ENCODE results near the gene CPAMD8. TPM values are rescaled to one million over a fixed set of nuclear protein-coding genes. Genes with fewer than 3 reads are reported as not detected.

Gene CPAMD8
- total RNA-seq, 4 donors from 2014 or later = 13.9 to 116 (median 24.2) TPM

DNA sequence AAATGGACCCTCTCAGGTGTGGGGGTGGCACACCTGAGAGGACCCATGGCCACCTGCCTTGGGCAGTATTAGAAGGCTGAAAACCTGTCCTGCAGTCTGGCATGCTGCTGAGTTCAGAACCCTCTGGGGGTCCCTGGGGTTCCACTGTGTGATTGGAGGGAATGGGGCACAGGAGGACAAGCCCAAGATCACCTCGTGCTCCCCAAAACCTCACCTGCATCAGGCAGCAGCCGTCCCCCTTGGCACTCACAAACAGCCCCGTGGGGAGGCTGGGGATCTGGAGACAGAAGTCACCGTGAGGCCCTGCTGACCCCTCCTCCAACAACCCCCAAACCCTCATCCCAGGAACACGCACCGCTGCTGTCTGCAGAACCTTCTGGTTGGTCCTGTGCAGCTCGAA is 123.3 kb downstream of the CPAMD8 start:
- Histone ChIP-seq H3K27me3 (no peaks in the 10 kb centered on the region), H3K36me3 (no peaks in the 10 kb centered on the region), H3K27ac (no peak overlapping the region), H3K4me1 (no peaks in the 10 kb centered on the region), H3K9me3 (no peaks in the 10 kb centered on the region), H3K4me3 (replicated peaks in 1 of 3) (no peak overlapping the region)
- no peak for DNase-seq
- no peak for TF ChIP-seq POLR2A (IDR thresholded peaks at IDR 0.05)
- TF ChIP-seq, protein P1, sequence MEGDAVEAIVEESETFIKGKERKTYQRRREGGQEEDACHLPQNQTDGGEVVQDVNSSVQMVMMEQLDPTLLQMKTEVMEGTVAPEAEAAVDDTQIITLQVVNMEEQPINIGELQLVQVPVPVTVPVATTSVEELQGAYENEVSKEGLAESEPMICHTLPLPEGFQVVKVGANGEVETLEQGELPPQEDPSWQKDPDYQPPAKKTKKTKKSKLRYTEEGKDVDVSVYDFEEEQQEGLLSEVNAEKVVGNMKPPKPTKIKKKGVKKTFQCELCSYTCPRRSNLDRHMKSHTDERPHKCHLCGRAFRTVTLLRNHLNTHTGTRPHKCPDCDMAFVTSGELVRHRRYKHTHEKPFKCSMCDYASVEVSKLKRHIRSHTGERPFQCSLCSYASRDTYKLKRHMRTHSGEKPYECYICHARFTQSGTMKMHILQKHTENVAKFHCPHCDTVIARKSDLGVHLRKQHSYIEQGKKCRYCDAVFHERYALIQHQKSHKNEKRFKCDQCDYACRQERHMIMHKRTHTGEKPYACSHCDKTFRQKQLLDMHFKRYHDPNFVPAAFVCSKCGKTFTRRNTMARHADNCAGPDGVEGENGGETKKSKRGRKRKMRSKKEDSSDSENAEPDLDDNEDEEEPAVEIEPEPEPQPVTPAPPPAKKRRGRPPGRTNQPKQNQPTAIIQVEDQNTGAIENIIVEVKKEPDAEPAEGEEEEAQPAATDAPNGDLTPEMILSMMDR (IDR thresholded peaks at IDR 0.05) = no peak
- 82 to 86% methylated on average over 6 to 7 of the region's 7 CpGs for WGBS, 2 donors
- intact Hi-C loops (cut with DNase I) = no loop called here

DNA sequence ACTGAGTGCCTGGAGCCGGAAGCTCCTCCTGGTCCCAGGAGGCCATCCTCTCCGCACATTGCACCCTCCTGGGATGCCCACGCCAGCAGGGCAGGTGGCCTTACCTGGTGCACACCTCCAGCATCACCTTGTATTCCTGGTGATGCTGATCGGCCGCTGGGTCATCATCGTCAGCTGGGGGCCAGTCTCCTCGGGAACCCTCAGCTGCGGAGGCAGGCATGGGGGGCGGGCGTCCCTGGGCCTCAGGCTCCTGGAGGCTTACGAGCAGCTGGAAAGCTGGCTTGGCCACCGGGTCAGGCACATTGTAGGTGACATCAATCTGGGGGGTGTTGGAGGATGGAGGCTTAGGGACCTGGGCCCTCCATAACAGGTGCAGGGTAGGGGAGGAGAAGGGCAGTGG is 124.1 kb downstream of the CPAMD8 start:
- no peak overlapping the region for H3K4me3 ChIP-seq (replicated peaks in 1 of 3)
- H3K9me3 ChIP-seq = no peaks in the 10 kb centered on the region
- 92% methylated on average over 6 to 12 of the region's 12 CpGs for WGBS, 2 donors
- intact Hi-C loops (cut with DNase I) = no loop called here
- no peak for DNase-seq
- no peaks in the 10 kb centered on the region for H3K36me3 ChIP-seq
- no peaks in the 10 kb centered on the region for H3K4me1 ChIP-seq
- H3K27ac ChIP-seq = no peak overlapping the region
- TF ChIP-seq POLR2A (IDR thresholded peaks at IDR 0.05) = no peak
- TF ChIP-seq, protein P1 (IDR thresholded peaks at IDR 0.05) = no peak
- H3K27me3 ChIP-seq = no peaks in the 10 kb centered on the region

- DNase-seq = no peak
- intact Hi-C loops (cut with DNase I) = no loop called here
- WGBS, 2 donors = 89 to 96% methylated on average over 12 to 15 of the region's 19 CpGs
- TF ChIP-seq POLR2A (IDR thresholded peaks at IDR 0.05) = no peak
- TF ChIP-seq, protein P1 (IDR thresholded peaks at IDR 0.05) = no peak
- Histone ChIP-seq H3K27ac (no peak overlapping the region), H3K27me3 (no peaks in the 10 kb centered on the region), H3K36me3 (no peaks in the 10 kb centered on the region), H3K4me3 (replicated peaks in 1 of 3) (no peak overlapping the region), H3K9me3 (no peaks in the 10 kb centered on the region), H3K4me1 (peaks cover 0 to under 1% of the 10 kb centered on the region in 2 donors)
Observed at GRCh38 chr19:16901491-16902175, 125.0 kb downstream of the CPAMD8 start.

GRCh38 chr19:16899566-16900075 is 127.0 kb downstream of the CPAMD8 start:
- intact Hi-C loops (cut with DNase I) = no loop called here
- Histone ChIP-seq H3K4me1 (peaks cover 0 to 7% of the 10 kb centered on the region in 2 donors), H3K27me3 (no peaks in the 10 kb centered on the region), H3K9me3 (no peaks in the 10 kb centered on the region), H3K4me3 (replicated peaks in 1 of 3) (no peak overlapping the region), H3K27ac (no peak overlapping the region), H3K36me3 (no peaks in the 10 kb centered on the region)
- TF ChIP-seq POLR2A (IDR thresholded peaks at IDR 0.05) = no peak
- TF ChIP-seq, protein P1 (IDR thresholded peaks at IDR 0.05) = peak in 2 of 6 experiments; percentile 23 to 30
- no peak for DNase-seq
- WGBS, 2 donors = 25 to 29% methylated on average over 7 of the region's 7 CpGs

GRCh38 chr19:16898361-16899015 is 128.1 kb downstream of the CPAMD8 start:
- H3K27ac ChIP-seq = no peak overlapping the region
- H3K36me3 ChIP-seq = no peaks in the 10 kb centered on the region
- no peak for DNase-seq
- intact Hi-C loops (cut with DNase I) = no loop called here
- no peak for TF ChIP-seq POLR2A (IDR thresholded peaks at IDR 0.05)
- WGBS, 2 donors = 81 to 83% methylated on average over 12 of the region's 12 CpGs
- H3K4me1 ChIP-seq = peaks cover 0 to 7% of the 10 kb centered on the region in 2 donors
- no peaks in the 10 kb centered on the region for H3K9me3 ChIP-seq
- H3K4me3 ChIP-seq (replicated peaks in 1 of 3) = no peak overlapping the region
- H3K27me3 ChIP-seq = no peaks in the 10 kb centered on the region
